Activated naive CD4-positive, alpha-beta T cell treated with anti-CD3 and anti-CD28 coated beads, Interleukin-2, amount 50 U/mL, for 16 hours (primary cell): ENCODE results near the gene PRPF40B.

Experiments used
- DNase-seq: peaks from one replicate; pipeline ENCODE4 v3.0.0-alpha.2; 2020

PRPF40B gene

DNA sequence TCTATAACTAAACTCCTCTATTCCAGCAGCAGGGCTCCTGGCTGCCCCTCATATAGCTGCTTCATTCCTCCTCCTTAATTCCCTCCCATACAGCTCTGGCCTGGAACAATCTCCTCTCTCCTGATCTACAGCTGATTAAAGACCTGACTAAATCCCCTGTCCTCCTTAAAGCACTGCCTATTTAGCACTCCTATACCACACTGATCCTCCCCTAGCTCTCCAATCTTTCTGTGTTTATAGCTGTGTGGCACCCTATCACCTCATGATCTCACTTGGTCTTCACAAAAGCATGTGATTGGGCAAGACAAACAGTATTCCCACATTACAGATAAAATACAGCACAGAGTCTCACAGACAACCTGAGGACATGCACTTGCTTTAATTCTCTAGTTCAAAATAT, 66.4 kb downstream of the PRPF40B start:
- no peak for DNase-seq

DNA sequence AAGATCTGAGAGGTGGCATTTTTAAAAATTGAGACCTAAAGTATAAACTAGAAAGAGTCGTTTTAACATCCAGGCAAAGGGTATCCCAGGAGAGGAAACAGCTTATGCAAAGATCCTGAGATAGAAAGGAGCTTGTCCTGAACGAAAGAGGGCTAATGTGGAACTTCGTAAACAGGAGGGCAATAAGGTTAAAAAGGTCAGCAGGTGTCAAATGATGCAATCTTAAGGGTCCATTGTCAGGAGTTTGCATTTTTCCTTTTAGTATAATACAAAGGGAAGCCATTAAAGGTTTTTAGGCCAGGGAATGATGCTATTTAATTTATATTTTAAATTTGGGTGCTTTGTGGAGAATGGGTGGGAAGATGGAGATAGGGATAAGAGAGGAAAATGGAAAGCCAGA, 69.5 kb downstream of the PRPF40B start:
- no peak for DNase-seq

DNA sequence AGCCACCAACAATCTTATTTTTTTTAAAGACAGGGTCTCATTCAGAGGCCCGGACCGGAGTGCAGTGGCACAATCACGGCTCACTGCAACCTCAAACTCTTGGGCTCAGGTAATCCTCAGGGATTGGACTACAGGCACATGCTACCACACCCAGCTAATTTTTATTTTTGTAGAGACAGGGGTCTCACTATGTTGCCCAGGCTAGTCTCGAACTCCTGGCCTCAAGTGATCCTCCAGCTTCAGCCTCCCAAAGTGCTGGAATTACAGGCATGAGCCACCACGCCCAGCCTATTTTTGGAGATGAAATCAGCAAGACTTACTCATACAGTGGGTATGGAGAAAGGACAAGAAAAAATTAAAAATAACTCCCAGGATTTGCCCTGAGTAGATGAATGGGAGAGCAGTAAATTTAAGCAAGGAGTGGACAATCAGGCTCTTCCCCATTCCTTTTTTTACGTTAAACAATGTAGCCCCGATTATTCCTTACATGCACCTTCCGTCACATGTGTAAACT, 70.6 kb downstream of the PRPF40B start:
- no peak for DNase-seq
